GM10847 (cell line): ENCODE measurements around the gene JPH4.

Experiments used
- POLR2A ChIP-seq: IDR thresholded peaks from 2 replicates; pipeline ENCODE4 v1.6.1; 2011; ENCODE audit not compliant: insufficient read length; ENCODE audit errors: extremely low read depth

Gene JPH4

GRCh38 chr14:23589606-23590005 is 11.0 kb upstream of the JPH4 start:
- no peak for TF ChIP-seq POLR2A

DNA sequence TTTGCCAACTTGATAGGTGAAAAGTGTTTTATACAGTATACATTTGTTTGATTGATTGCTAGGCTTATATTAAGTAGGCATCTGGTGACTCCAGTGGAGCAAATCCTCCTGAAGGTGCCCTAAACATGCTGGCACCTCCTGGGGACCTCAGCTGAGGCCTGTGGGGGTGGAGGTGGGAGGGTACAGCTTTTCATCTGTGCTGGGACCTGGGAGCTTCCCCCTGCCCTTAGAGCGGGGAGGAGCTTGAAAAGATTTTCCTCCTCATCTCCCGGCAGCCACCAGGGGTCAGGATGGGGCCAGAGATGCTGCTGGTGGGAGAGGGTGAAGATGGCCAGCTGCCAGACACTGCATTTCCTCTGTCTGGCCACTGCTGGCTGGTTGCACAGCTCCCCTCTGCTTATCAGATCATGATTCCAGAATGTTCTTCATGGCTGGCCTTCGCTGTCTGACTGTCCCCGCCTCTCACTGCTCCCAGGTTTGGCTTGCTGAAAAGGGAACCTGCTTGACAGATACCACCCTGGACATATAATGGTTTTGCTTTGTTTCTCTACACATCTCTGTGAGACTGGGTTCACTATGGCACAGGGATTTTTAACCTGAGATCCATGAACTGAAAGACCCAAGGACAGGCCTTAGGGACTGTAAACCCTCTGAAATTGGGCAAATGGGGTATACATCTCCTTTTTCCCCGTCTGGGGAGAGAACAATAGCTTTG is 10.5 kb upstream of the JPH4 start:
- no peak for TF ChIP-seq POLR2A

- no peak for TF ChIP-seq POLR2A
Measured at GRCh38 chr14:23582906-23583760, 4.5 kb upstream of the JPH4 start.

- TF ChIP-seq POLR2A, result no peak
Measured at GRCh38 chr14:23580948-23581281, 2.3 kb upstream of the JPH4 start.

DNA sequence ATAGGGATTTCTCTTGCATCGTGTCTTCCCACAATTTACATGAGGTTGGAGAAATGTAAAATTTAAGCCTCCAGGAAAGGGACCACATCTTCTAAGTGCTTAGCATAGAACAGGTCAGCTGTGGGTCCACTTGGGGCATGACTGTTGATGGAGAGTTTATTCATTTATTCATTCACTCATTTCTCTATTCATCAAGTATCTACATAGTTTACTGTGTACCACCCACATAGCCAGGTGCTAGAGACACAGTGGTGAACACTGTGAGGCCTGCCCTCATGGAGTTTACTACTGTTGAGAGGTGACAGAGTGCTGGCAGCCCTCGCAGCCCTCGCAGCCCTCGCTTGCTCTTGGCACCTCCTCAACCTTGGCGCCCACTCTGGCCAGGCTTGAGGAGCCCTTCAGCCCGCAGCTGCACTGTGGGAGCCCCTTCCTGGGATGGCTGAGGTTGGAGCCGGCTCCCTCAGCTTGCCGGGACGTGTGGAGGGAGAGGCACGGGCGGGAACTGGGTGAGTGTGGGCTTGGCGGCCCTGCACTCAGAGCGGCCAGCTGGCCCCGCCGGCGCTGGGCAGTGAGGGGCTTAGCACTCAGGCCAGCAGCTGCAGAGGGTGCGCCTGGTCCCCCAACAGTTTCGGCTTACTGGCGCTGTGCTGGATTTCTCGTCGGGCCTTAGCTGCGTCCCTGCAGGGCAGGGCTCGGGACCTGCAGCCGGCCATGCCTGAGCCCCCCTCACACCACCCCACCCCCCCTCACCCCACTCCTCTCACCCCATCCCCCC is 1.7 kb upstream of the JPH4 start:
- TF ChIP-seq POLR2A, result no peak

GRCh38 chr14:23579739-23580138 is 1.1 kb upstream of the JPH4 start:
- no peak for TF ChIP-seq POLR2A

DNA sequence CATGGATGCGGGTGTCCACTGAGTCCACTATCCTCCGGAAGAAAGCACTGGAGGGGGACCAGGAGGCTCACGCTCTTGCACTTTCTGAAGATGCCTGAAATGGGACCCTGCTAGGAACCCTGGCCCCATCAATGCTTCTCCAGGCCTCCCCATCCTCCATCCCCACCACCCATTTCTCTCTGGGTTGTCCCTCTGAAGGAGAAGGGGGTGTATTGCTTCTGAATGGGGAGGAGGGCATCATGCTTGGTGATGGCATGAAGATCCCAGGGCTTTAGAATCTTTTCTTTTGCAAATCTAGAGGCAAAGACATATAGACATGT is 681 bp upstream of the JPH4 start:
- TF ChIP-seq POLR2A, result no peak

- no peak for TF ChIP-seq POLR2A
Measured at GRCh38 chr14:23577710-23578392, 739 bp downstream of the JPH4 start.

DNA sequence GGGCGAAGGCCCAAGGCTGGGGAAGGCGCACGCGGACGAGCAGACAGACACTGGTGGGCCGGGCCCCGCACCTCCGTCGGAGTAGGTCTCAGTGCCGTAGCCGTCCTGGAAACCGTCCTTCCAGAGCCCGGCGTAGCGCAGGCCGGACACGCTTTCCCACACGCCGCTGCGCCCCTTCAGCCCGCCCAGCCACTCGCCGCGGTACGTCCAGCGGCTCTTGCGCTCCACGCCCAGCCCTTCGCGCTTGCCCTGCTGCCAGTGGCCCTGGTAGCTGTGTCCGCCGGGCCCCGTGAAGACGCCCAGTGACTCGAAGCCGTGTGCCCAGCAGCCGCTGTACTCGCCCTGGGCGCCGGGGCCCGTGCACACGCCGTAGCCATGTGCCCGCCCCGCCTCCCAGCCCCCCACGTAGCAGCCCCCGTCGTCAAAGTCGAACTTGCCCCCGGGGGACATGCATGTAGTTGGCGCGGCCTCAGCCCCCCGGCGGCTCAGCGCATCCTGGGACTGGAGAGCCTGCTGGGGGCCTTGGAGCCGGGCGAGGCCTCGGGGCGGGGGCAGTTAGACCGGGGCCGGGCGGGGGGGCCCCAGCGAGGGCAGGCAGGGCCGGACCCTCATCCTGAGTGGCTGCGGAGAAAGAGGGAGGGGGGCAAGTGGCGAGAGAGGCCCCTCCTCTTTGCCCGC is 1.4 kb downstream of the JPH4 start:
- TF ChIP-seq POLR2A, result no peak

DNA sequence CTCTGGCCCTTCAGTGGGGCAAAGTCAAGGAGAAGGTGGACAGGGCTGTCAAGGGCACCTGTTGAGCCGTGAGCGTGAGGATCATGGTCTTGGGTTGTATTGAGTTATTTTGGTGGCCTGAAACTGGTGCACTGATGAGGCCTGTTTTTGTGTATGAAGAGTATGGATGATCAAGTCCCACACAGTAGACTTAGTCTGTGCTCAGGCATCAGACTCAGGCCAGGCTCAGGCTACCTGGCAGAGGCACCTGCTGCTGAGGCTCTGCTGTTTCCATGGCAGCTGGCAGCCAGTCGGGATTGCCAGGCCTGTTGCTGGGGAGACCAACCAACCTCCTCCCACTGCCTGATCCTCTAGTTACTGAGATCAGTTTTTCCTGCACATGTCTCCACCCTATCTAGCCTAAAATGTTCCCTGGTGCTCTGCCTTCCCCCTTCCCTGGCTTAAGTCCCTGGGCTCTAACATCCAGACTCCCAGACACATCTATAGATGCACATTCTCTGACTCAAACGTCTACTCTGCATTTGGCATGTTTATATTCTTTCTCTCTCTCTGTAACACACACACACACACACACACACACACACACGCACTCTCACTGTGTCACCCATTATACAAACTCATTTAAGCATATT is 5.1 kb downstream of the JPH4 start:
- TF ChIP-seq POLR2A, result no peak

GRCh38 chr14:23572836-23573235 is 5.8 kb downstream of the JPH4 start:
- no peak for TF ChIP-seq POLR2A

GRCh38 chr14:23572524-23572828 is 6.1 kb downstream of the JPH4 start:
- TF ChIP-seq POLR2A, result no peak

- TF ChIP-seq POLR2A, result no peak
Measured at GRCh38 chr14:23571701-23572523, 6.7 kb downstream of the JPH4 start.
